ENCODE measurements around the gene NIPA2.

The NIPA2 gene

GRCh38 chr15:22844421-22845288 lies 6.2 kb downstream of the NIPA2 start:
- Histone ChIP-seq H3K4me3 (ENCODE audit: low read depth, low read length) (no peak overlapping the region), H3K36me3 (replicated peaks) (peaks cover 11% of the 10 kb centered on the region), H3K27ac (no peak overlapping the region), H3K27me3 (replicated peaks) (no peaks in the 10 kb centered on the region)
- in situ Hi-C loops (cut with HindIII; ENCODE audit: low pct_ligation_motif_present, low sequenced_read_pairs): no loop called here
- no peak for TF ChIP-seq CTCF (IDR thresholded peaks at IDR 0.05; ENCODE audit: low read depth, low read length, missing control alignments)
- DNase-seq: no peak

GRCh38 chr15:22845289-22845900 lies 6.9 kb downstream of the NIPA2 start:
- no peak for DNase-seq
- no peak overlapping the region for H3K27ac ChIP-seq
- H3K36me3 ChIP-seq (replicated peaks): peaks cover 11% of the 10 kb centered on the region
- no peaks in the 10 kb centered on the region for H3K27me3 ChIP-seq (replicated peaks)
- in situ Hi-C loops (cut with HindIII; ENCODE audit: low pct_ligation_motif_present, low sequenced_read_pairs): no loop called here
- no peak for TF ChIP-seq CTCF (IDR thresholded peaks at IDR 0.05; ENCODE audit: low read depth, low read length, missing control alignments)
- no peak overlapping the region for H3K4me3 ChIP-seq (ENCODE audit: low read depth, low read length)

- H3K4me3 ChIP-seq (ENCODE audit: low read depth, low read length): no peak overlapping the region
- no peaks in the 10 kb centered on the region for H3K27me3 ChIP-seq (replicated peaks)
- in situ Hi-C loops (cut with HindIII; ENCODE audit: low pct_ligation_motif_present, low sequenced_read_pairs): no loop called here
- no peak overlapping the region for H3K27ac ChIP-seq
- peaks cover 11% of the 10 kb centered on the region for H3K36me3 ChIP-seq (replicated peaks)
- no peak for DNase-seq
- TF ChIP-seq CTCF (IDR thresholded peaks at IDR 0.05; ENCODE audit: low read depth, low read length, missing control alignments): no peak
Observed at GRCh38 chr15:22846073-22846472, 7.6 kb downstream of the NIPA2 start.

- no peak for TF ChIP-seq CTCF (IDR thresholded peaks at IDR 0.05; ENCODE audit: low read depth, low read length, missing control alignments)
- in situ Hi-C loops (cut with HindIII; ENCODE audit: low pct_ligation_motif_present, low sequenced_read_pairs): no loop called here
- no peak overlapping the region for H3K4me3 ChIP-seq (ENCODE audit: low read depth, low read length)
- H3K36me3 ChIP-seq (replicated peaks): peaks cover 26% of the 10 kb centered on the region
- DNase-seq: peak; percentile 32
- H3K27ac ChIP-seq: peak overlapping the region; percentile 57
- H3K27me3 ChIP-seq (replicated peaks): no peaks in the 10 kb centered on the region
Observed at GRCh38 chr15:22850055-22850454, 11.6 kb downstream of the NIPA2 start.

- no peak for TF ChIP-seq CTCF (IDR thresholded peaks at IDR 0.05; ENCODE audit: low read depth, low read length, missing control alignments)
- H3K27me3 ChIP-seq (replicated peaks): no peaks in the 10 kb centered on the region
- H3K27ac ChIP-seq: no peak overlapping the region
- DNase-seq: no peak
- no peak overlapping the region for H3K4me3 ChIP-seq (ENCODE audit: low read depth, low read length)
- in situ Hi-C loops (cut with HindIII; ENCODE audit: low pct_ligation_motif_present, low sequenced_read_pairs): no loop called here
- peaks cover 27% of the 10 kb centered on the region for H3K36me3 ChIP-seq (replicated peaks)
Observed at GRCh38 chr15:22851513-22851912, 13.0 kb downstream of the NIPA2 start.
